ENCODE data around the gene RNF182.
"Not testable (repeated sequence)": the region's sequence is repeated elsewhere in the genome, so short reads cannot be mapped to it uniquely, and the experiment has no call there.

Gene RNF182

GRCh38 chr6:13917141-13917540 is 7.6 kb upstream of the RNF182 start:
- no peak for DNase-seq (ENCODE audit: low read depth in 3 of 3)

DNA sequence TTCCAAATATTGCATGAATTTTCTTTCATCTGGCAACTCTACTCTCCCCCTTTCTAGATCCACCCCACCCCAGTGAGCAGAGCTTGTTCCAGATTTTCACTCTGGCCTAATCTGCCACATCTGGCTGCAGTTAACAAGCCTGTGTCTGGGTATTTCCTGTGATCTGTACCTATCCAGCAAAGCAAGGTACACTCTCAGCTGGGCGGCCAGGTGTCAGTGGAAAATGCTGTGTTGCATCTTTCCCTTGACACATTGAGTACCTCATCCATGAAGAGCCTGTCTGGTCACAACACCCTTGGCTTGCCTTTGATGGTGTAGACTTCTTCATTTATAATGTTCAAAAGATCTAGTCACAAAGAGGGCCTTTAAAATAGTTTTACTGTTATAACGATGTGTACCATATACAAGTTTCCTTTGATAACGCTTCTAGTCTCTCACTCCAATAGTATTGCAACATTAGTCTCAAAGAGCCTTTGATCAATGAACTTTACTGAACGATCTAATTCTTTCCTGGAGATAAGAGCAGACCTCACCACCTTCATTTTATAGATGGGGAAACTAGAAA is 6.0 kb upstream of the RNF182 start:
- no peak for DNase-seq (ENCODE audit: low read depth in 3 of 3)

DNA sequence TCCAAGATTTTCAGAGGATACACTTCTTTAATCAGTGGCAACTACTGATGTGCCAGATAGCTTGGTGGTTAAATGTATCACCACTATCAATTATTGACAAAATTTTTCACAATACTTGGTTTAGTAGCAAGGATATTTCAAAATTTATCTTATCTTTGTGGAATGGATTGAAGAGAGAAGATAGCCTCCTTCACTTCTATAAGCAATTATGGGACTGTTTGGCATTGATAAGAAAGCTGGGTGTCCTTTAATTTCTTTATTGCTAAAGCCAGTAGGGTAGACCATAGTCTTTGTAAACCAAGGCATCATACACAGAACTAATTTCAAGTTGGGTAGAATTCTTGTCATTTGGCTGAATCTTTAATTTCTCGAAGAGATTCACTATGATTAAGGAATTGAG is 4.9 kb upstream of the RNF182 start:
- DNase-seq (ENCODE audit: low read depth in 3 of 3): no peak

- DNase-seq (ENCODE audit: low read depth in 3 of 3): no peak
Observed at GRCh38 chr6:13920552-13920951, 4.2 kb upstream of the RNF182 start.

DNA sequence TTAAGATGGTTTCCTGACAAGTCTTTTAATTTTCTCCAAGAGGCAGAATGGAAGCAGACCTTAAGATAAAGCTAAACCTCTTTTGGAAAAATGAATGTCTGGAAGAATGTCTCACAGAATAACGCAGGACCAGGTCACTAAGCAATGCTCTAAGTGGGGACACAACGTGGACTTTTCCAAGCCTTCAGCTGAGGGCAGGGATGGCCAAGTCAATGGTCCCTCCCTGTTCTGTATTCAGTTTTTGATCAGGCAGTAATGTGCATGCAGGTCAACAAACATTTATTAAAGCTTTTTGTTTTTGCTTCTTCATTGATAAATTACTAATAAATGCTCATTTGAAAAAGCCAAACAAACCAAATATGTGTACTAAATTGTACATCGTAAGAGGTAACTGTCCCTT is 2.0 kb upstream of the RNF182 start:
- no peak for DNase-seq (ENCODE audit: low read depth in 3 of 3)

GRCh38 chr6:13923527-13924145 is 1.1 kb upstream of the RNF182 start:
- DNase-seq (ENCODE audit: low read depth in 3 of 3): no peak

- DNase-seq (ENCODE audit: low read depth in 3 of 3): no peak
Observed at GRCh38 chr6:13924146-13924948, 405 bp upstream of the RNF182 start.

DNA sequence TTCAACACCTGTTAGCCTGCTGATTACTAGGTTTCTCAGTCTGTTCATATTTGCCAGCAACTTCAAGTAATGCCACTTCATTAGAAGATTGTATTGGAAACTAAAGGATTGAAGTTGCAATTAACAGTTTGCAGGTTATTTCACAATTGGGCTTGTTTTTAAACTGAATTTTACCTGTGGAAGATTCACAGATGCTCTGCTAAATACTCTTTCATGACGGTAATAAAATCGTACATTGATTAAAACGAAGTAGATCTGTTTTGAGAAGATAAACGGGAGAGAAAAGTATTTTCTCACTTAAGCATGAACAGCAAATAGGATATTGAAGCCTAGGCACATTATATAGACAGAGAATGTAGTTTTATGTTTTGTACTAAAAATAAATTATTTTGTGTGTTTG is 1.6 kb downstream of the RNF182 start:
- no peak for DNase-seq (ENCODE audit: low read depth in 3 of 3)

DNA sequence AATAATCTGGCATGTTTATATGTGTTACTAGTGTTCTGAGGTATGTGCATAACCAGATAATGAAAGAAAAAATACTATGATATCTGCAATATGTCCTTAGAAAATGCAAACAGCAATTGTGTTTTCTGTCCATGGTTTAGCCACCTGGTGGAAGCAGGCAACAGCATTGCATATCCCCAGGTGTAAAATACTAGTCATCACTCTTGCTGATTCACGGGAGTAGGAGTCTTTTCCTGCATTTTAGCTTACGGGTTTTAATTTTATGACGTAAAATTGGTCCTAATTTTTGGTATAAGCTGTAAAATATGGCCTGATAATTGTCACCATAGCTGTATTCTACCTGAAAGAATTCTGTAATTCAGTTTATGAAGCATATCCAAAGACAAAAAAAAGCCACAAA is 2.5 kb downstream of the RNF182 start:
- no peak for DNase-seq (ENCODE audit: low read depth in 3 of 3)

- DNase-seq (ENCODE audit: low read depth in 3 of 3): no peak
Observed at GRCh38 chr6:13929196-13929595, 4.4 kb downstream of the RNF182 start.

DNA sequence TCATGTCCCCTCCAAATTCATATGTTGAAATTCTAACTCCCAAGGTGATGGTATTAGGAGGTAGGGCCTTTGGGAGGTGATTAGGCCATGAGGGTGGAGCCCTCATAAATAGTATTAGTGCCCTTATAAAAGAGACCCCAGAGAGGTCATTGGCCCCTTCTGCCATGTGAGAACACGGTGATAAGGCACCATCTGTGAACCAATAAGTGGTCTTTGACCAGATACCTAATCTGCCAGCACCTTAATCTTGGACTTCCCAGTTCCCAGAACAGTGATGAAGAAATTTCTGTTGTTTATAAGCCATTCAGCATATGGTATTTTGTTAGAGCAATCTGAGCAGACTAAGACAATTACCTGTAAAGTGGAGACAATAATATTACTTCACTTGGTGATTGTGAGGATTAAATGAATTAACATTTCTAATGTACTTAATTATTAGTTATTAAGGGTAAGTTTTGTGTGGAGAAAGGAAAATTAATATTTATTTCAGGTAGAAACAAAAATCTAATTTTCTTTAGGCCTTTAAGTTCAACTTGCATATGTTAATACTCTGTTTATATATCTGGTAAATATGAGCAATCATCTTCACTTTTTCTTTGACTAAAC is 7.1 kb downstream of the RNF182 start:
- DNase-seq (ENCODE audit: low read depth in 3 of 3): no peak

DNA sequence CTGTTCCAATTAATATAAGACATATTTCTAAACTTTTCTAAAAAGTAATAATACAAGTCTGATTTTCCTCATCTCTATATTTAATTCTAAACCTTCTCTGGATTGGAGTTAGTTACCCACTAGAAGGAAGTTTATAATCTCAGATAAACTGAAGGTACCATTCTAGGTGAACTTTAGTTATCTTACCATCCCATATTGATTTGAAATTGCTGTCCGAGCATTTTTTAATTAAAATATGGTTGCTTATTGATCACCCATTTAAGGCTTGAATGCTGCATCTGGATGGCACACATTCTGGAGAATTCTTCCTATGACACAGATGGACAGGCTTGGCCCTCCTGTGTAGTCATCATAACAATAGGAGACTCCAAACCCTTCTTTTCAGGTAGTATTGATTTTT is 8.0 kb downstream of the RNF182 start:
- no peak for DNase-seq (ENCODE audit: low read depth in 3 of 3)

GRCh38 chr6:13934721-13935120 is 10.0 kb downstream of the RNF182 start:
- DNase-seq (ENCODE audit: low read depth in 3 of 3): no peak

GRCh38 chr6:13935190-13935880 is 10.6 kb downstream of the RNF182 start:
- no peak for DNase-seq (ENCODE audit: low read depth in 3 of 3)

DNA sequence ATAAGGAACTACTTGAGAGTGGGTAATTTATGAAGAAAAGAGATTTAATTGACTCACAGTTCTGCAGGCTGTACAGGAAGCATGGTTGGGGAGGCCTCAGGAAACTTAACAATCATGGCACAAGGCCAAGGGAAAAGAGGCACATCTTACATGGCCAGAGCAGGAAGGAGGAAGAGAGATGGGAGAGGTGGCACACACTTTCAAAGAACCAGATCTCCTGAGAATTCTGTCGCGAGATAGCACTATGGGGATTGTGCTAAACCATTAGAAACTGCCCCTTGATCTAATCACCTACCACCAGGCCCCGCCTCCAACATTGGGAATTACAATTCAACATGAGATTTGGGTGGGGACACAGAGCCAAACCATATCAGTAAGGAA is 11.1 kb downstream of the RNF182 start:
- DNase-seq (ENCODE audit: low read depth in 3 of 3): not testable (repeated sequence)

DNA sequence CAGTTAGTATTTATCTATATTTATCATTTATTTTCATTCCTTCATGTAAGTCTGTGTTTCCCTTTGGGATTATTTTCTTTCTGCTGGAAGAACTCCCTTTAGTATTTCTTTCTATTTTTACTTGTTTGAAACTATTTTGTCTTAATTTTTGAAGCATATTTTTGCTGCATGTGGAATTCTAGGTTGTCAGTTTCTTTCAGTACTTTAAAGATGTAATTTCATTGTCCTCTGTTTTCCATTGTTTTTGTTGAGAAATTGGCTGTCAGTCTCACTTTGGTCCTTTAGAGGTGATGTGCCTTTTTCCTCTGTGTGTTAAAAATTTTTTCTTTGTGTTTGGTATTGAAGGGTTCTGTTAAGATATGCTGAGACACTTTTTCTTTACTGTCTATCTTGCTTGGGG is 17.1 kb downstream of the RNF182 start:
- DNase-seq (ENCODE audit: low read depth in 3 of 3): no peak

- no peak for DNase-seq (ENCODE audit: low read depth in 3 of 3)
Observed at GRCh38 chr6:13943943-13944342, 19.2 kb downstream of the RNF182 start.

- no peak for DNase-seq (ENCODE audit: low read depth in 3 of 3)
Observed at GRCh38 chr6:13946506-13946905, 21.8 kb downstream of the RNF182 start.

DNA sequence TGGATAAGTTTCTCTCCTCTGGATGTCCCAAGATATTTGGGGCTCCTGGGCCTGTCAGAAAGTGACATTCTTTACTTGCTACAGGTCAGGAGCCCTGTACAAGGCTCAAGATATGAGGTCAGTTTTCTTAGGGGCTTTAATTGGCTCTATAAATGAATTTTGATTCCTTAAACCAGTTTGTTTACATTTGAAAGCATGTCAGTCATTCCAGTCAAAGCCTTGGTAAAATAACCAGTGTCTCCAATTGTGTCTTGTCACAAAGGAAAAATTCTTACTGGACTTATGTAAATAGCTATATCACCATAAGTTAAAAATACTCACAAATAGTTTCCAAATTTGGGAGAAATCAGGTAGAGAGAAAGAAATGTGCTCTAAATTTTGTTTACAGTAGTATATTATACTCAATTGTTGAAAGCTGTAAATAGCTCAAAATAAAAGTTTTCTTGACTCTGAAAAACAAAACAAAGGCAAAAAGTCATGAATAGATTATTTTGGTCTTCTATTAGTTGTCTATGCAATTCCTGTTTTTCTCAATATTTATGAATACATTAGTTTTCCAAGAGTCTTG is 22.9 kb downstream of the RNF182 start:
- no peak for DNase-seq (ENCODE audit: low read depth in 3 of 3)

- DNase-seq (ENCODE audit: low read depth in 3 of 3): no peak
Observed at GRCh38 chr6:13952101-13952500, 27.3 kb downstream of the RNF182 start.

DNA sequence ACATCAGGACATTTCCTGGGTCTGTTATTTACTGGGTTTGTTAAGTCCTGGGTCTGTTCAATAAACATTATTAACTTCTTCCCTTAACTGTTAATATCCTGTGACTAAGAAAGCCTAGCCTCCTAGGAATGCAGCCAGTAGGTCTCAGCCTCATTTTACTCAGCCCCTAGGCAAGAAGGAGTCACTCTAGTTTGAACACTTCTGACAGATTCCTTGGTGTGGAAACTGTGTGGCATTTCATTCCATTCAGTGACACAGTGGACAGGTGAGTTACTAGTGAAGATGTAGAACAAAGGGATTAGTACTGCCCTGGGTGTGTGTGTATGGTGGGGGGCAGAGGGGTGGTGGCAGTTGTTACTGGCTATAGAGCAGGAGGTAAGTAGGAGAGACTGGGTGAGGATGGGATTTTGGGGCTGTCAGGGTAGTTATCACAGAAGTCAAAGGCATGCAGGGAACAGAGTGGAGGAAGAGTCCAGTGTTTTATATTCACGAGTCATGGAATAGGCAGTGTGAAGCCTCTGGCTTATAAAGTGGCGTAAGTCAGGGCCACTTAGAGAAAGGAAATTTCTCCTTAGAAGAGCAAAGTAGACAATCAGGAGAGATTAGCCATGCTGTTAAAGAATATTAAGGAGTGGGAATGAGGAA is 28.4 kb downstream of the RNF182 start:
- DNase-seq (ENCODE audit: low read depth in 3 of 3): no peak

All from stimulated activated CD4-positive, alpha-beta T cell treated with anti-CD3 and anti-CD28 coated beads, TNF-alpha, amount 100 ng/mL, for 48 hours (primary cell).